Esophagus (tissue), 2 donors: ENCODE data around the gene SCMH1. TPM values are rescaled to one million over a fixed set of nuclear protein-coding genes. Genes with fewer than 3 reads are reported as not detected.

Experiments used
- H3K27ac ChIP-seq, 2 donors: one replicate each; pipeline ENCODE4 v1.5.1; 2013; ENCODE audit warnings: low read depth in 2 of 2, mild to moderate bottlenecking in 2 of 2, inconsistent platforms in 1 of 2, low read length in 1 of 2, moderate library complexity in 1 of 2
- H3K27me3 ChIP-seq, 2 donors: one replicate each; pipeline ENCODE4 v1.6.1; 2013; ENCODE audit warnings: low read length in 2 of 2, control low read depth in 1 of 2, mild to moderate bottlenecking in 1 of 2; ENCODE audit not compliant: insufficient read depth in 2 of 2, control insufficient read depth in 1 of 2
- H3K36me3 ChIP-seq, 2 donors: one replicate each; pipeline ENCODE4 v1.6.1; 2013; ENCODE audit warnings: low read length in 1 of 2; ENCODE audit not compliant: control insufficient read depth in 2 of 2, insufficient read depth in 2 of 2
- H3K4me1 ChIP-seq, 2 donors: one replicate each; pipeline ENCODE4 v1.6.1; 2013; ENCODE audit warnings: low read length in 1 of 2; ENCODE audit not compliant: control insufficient read depth in 2 of 2, insufficient read depth in 2 of 2
- H3K4me3 ChIP-seq, 2 donors: one replicate each; pipeline ENCODE4 v1.5.1; 2013; ENCODE audit warnings: low read length in 2 of 2, mild to moderate bottlenecking in 2 of 2, low read depth in 1 of 2, moderate library complexity in 1 of 2
- H3K9me3 ChIP-seq, 2 donors: one replicate each; pipeline ENCODE4 v1.6.1; 2013; ENCODE audit warnings: mild to moderate bottlenecking in 2 of 2, low read depth in 1 of 2, low read length in 1 of 2, moderate library complexity in 1 of 2; ENCODE audit not compliant: control insufficient read depth in 2 of 2, insufficient read depth in 1 of 2
- WGBS, 2 donors: extraction: QIAGEN DNeasy Blood & Tissue Kit; methylation state at CpG; one replicate each; pipeline ENCODE4 v1.1.7; 2013; 5-methylcytosine and 5-hydroxymethylcytosine counted together
- polyA plus RNA-seq, 2 donors: library from polyadenylated mRNA; stranded (reverse); fragments of 200-250 nt; gene quantifications; one replicate each; pipeline ENCODE4 v1.2.3, GENCODE V29; 2013
- donor health status: healthy with polysubstance abuse.
- donor health status: Bipolar disorder and iron deficiency.

The SCMH1 gene
- polyA plus RNA-seq, 2 donors: 11.1 to 12.8 TPM

GRCh38 chr1:40989066-40989465, 253.0 kb downstream of the SCMH1 start:
- Histone ChIP-seq H3K27me3 (no peaks in the 10 kb centered on the region), H3K4me3 (no peak overlapping the region), H3K4me1 (no peaks in the 10 kb centered on the region), H3K9me3 (no peaks in the 10 kb centered on the region), H3K27ac (no peak overlapping the region), H3K36me3 (peaks cover 17 to 33% of the 10 kb centered on the region in 2 donors)
- 98 to 99% methylated on average over 5 of the region's 5 CpGs for WGBS, 2 donors

GRCh38 chr1:40988280-40988679, 253.8 kb downstream of the SCMH1 start:
- H3K4me1 ChIP-seq: no peaks in the 10 kb centered on the region
- WGBS, 2 donors: 77 to 91% methylated on average over 3 of the region's 3 CpGs
- no peaks in the 10 kb centered on the region for H3K27me3 ChIP-seq
- H3K4me3 ChIP-seq: no peak overlapping the region
- peaks cover 17 to 33% of the 10 kb centered on the region in 2 donors for H3K36me3 ChIP-seq
- H3K27ac ChIP-seq: no peak overlapping the region
- no peaks in the 10 kb centered on the region for H3K9me3 ChIP-seq

GRCh38 chr1:40987439-40988276, 254.4 kb downstream of the SCMH1 start:
- Histone ChIP-seq H3K27ac (no peak overlapping the region), H3K4me3 (no peak overlapping the region), H3K27me3 (no peaks in the 10 kb centered on the region), H3K36me3 (peaks cover 17 to 30% of the 10 kb centered on the region in 2 donors), H3K4me1 (no peaks in the 10 kb centered on the region), H3K9me3 (no peaks in the 10 kb centered on the region)
- WGBS, 2 donors: 91 to 92% methylated on average over 9 of the region's 9 CpGs

- Histone ChIP-seq H3K36me3 (peaks cover 13 to 27% of the 10 kb centered on the region in 2 donors), H3K27me3 (no peaks in the 10 kb centered on the region), H3K27ac (no peak overlapping the region), H3K4me1 (peaks cover 0 to under 1% of the 10 kb centered on the region in 2 donors), H3K4me3 (no peak overlapping the region), H3K9me3 (no peaks in the 10 kb centered on the region)
- 76 to 92% methylated on average over 3 of the region's 3 CpGs for WGBS, 2 donors
These were observed 255.2 kb downstream of the SCMH1 start for GRCh38 chr1:40986956-40987355.

- H3K9me3 ChIP-seq: no peaks in the 10 kb centered on the region
- H3K36me3 ChIP-seq: peaks cover 11 to 23% of the 10 kb centered on the region in 2 donors
- no peaks in the 10 kb centered on the region for H3K27me3 ChIP-seq
- no peak overlapping the region for H3K4me3 ChIP-seq
- peaks cover 0 to 2% of the 10 kb centered on the region in 2 donors for H3K4me1 ChIP-seq
- H3K27ac ChIP-seq: no peak overlapping the region
- 93 to 95% methylated on average over 10 of the region's 10 CpGs for WGBS, 2 donors
These were observed 255.8 kb downstream of the SCMH1 start for GRCh38 chr1:40986328-40986783.

GRCh38 chr1:40985875-40986274, 256.2 kb downstream of the SCMH1 start:
- H3K9me3 ChIP-seq: no peaks in the 10 kb centered on the region
- peaks cover under 1 to 2% of the 10 kb centered on the region in 2 donors for H3K4me1 ChIP-seq
- peaks cover 11 to 23% of the 10 kb centered on the region in 2 donors for H3K36me3 ChIP-seq
- no peak overlapping the region for H3K27ac ChIP-seq
- H3K4me3 ChIP-seq: no peak overlapping the region
- 83 to 87% methylated on average over 3 of the region's 3 CpGs for WGBS, 2 donors
- no peaks in the 10 kb centered on the region for H3K27me3 ChIP-seq

- H3K36me3 ChIP-seq: peaks cover 11 to 23% of the 10 kb centered on the region in 2 donors
- no peak overlapping the region for H3K27ac ChIP-seq
- peaks cover 2 to 5% of the 10 kb centered on the region in 2 donors for H3K4me1 ChIP-seq
- no peak overlapping the region for H3K4me3 ChIP-seq
- WGBS, 2 donors: 69 to 76% methylated on average over 5 of the region's 5 CpGs
- H3K27me3 ChIP-seq: no peaks in the 10 kb centered on the region
- H3K9me3 ChIP-seq: no peaks in the 10 kb centered on the region
These were observed 256.9 kb downstream of the SCMH1 start for GRCh38 chr1:40985161-40985560.

- Histone ChIP-seq H3K4me3 (no peak overlapping the region), H3K36me3 (peaks cover 11 to 23% of the 10 kb centered on the region in 2 donors), H3K27ac (no peak overlapping the region), H3K4me1 (peaks cover 2 to 5% of the 10 kb centered on the region in 2 donors), H3K27me3 (no peaks in the 10 kb centered on the region), H3K9me3 (no peaks in the 10 kb centered on the region)
- 89 to 95% methylated on average over 4 of the region's 4 CpGs for WGBS, 2 donors
These were observed 257.6 kb downstream of the SCMH1 start for GRCh38 chr1:40984531-40984930.

GRCh38 chr1:40984066-40984465, 258.0 kb downstream of the SCMH1 start:
- H3K36me3 ChIP-seq: peaks cover 11 to 20% of the 10 kb centered on the region in 2 donors
- no peak overlapping the region for H3K4me3 ChIP-seq
- WGBS, 2 donors: 58 to 65% methylated on average over 2 of the region's 2 CpGs
- no peaks in the 10 kb centered on the region for H3K27me3 ChIP-seq
- no peaks in the 10 kb centered on the region for H3K9me3 ChIP-seq
- no peak overlapping the region for H3K27ac ChIP-seq
- peaks cover 2 to 8% of the 10 kb centered on the region in 2 donors for H3K4me1 ChIP-seq

GRCh38 chr1:40983286-40983685, 258.8 kb downstream of the SCMH1 start:
- Histone ChIP-seq H3K4me1 (peaks cover 2 to 8% of the 10 kb centered on the region in 2 donors), H3K27me3 (no peaks in the 10 kb centered on the region), H3K9me3 (no peaks in the 10 kb centered on the region), H3K36me3 (peaks cover 8 to 17% of the 10 kb centered on the region in 2 donors), H3K4me3 (no peak overlapping the region), H3K27ac (no peak overlapping the region)
- WGBS, 2 donors: 54 to 82% methylated on average over 1 of the region's 1 CpG
